ENCODE measurements around the gene TNFAIP8. TPM values are rescaled to one million over a fixed set of nuclear protein-coding genes. Genes with fewer than 3 reads are reported as not detected.
A peak's percentile ranks its signal among the peaks of the same experiment; 100 is the strongest.

The TNFAIP8 gene
- total and polyA plus RNA-seq, 2 donors (not counting 1 experiment from before 2014, with no cell fraction given) = 36.7 to 37.7 TPM

DNA sequence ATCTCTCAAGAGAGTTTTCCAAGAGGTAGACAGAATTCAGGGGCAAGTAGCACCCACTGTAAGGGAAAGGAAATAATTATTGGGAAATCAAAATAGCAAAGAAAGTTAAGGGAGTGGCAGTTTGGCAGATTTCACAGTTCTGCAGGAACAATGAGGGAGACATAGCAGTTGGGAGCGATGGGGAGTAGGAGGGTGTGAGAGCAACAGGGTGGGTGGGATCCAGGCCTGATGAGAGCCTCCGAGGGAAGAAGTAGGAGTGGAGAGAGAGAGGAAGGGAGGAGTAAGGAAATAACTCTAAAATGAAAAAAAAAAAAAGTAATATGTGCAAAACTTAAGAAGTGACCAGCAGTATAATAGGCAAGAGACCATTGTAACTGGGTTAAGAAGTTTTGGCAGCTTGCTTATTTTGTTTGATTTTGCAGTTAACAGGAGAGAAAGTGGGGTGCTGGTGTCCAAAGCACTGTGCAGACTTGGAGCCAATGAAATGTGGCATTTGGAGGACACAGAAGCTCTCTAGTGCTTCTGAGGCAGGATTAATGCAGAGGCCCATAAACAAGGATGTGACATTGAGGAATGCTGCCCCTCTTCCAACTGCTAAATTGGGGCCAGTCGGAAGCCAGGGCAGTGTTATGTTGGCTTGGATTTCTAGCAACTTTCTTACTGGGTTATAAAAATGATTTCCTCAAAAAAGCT lies 10.2 kb downstream of the TNFAIP8 start:
- no peak overlapping the region for H3K27ac ChIP-seq (ENCODE audit: insufficient read depth, low read length)
- H3K4me3 ChIP-seq (replicated peaks in 1 of 4; ENCODE audit: control extremely low read depth in 1 of 4, insufficient read depth in 1 of 4, low read depth in 3 of 4, low read length in 4 of 4) = no peak overlapping the region
- no peaks in the 10 kb centered on the region for H3K9me3 ChIP-seq (ENCODE audit: control insufficient read depth, insufficient read depth, low read depth, low read length)
- no peaks in the 10 kb centered on the region for H3K79me2 ChIP-seq (ENCODE audit: control insufficient read depth, insufficient read depth, low read length)
- no peak overlapping the region for H3K4me2 ChIP-seq (ENCODE audit: extremely low read depth, insufficient read depth, low read length)
- TF ChIP-seq, protein P1, sequence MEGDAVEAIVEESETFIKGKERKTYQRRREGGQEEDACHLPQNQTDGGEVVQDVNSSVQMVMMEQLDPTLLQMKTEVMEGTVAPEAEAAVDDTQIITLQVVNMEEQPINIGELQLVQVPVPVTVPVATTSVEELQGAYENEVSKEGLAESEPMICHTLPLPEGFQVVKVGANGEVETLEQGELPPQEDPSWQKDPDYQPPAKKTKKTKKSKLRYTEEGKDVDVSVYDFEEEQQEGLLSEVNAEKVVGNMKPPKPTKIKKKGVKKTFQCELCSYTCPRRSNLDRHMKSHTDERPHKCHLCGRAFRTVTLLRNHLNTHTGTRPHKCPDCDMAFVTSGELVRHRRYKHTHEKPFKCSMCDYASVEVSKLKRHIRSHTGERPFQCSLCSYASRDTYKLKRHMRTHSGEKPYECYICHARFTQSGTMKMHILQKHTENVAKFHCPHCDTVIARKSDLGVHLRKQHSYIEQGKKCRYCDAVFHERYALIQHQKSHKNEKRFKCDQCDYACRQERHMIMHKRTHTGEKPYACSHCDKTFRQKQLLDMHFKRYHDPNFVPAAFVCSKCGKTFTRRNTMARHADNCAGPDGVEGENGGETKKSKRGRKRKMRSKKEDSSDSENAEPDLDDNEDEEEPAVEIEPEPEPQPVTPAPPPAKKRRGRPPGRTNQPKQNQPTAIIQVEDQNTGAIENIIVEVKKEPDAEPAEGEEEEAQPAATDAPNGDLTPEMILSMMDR (conservative IDR thresholded peaks at IDR 0.05 in 1 of 2, IDR thresholded peaks at IDR 0.05 in 1 of 2; ENCODE audit: low read depth in 1 of 2, low read length in 2 of 2) = no peak
- TF ChIP-seq EZH2 (IDR thresholded peaks at IDR 0.05; ENCODE audit: low read length, missing control alignments) = no peak
- H2AFZ ChIP-seq (ENCODE audit: low read length) = no peak overlapping the region
- no peak overlapping the region for H3K9ac ChIP-seq (ENCODE audit: insufficient read depth, low read length)
- no peaks in the 10 kb centered on the region for H4K20me1 ChIP-seq (ENCODE audit: control insufficient read depth, extremely low read depth, insufficient read depth, low read length)
- H3K4me1 ChIP-seq (ENCODE audit: control insufficient read depth, extremely low read depth, insufficient read depth, low read length) = peaks cover 2% of the 10 kb centered on the region
- no peaks in the 10 kb centered on the region for H3K27me3 ChIP-seq (ENCODE audit: control insufficient read depth, insufficient read depth, low read length)
- DNase-seq (ENCODE audit: low read depth in 2 of 2) = no peak
- H3K36me3 ChIP-seq (ENCODE audit: control insufficient read depth, insufficient read depth, low read length) = no peaks in the 10 kb centered on the region

DNA sequence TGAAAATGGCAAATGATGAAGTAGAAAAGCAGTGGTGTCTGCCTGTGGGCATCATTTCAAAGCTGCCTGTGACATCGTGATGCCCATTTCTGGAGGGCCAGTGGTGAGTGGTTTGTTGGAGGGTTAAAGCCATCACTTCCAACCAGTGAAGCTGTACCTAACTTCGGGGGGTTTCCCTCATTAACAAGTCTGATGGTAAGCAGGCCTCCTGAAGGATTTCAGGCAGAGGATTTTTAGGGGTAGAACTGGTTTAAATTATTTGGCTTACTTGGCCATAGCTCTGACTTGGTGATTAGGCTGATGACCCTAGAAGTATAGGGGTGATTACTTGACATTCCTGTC lies 10.7 kb downstream of the TNFAIP8 start:
- H4K20me1 ChIP-seq (ENCODE audit: control insufficient read depth, extremely low read depth, insufficient read depth, low read length) = no peaks in the 10 kb centered on the region
- no peaks in the 10 kb centered on the region for H3K79me2 ChIP-seq (ENCODE audit: control insufficient read depth, insufficient read depth, low read length)
- no peak overlapping the region for H3K27ac ChIP-seq (ENCODE audit: insufficient read depth, low read length)

DNA sequence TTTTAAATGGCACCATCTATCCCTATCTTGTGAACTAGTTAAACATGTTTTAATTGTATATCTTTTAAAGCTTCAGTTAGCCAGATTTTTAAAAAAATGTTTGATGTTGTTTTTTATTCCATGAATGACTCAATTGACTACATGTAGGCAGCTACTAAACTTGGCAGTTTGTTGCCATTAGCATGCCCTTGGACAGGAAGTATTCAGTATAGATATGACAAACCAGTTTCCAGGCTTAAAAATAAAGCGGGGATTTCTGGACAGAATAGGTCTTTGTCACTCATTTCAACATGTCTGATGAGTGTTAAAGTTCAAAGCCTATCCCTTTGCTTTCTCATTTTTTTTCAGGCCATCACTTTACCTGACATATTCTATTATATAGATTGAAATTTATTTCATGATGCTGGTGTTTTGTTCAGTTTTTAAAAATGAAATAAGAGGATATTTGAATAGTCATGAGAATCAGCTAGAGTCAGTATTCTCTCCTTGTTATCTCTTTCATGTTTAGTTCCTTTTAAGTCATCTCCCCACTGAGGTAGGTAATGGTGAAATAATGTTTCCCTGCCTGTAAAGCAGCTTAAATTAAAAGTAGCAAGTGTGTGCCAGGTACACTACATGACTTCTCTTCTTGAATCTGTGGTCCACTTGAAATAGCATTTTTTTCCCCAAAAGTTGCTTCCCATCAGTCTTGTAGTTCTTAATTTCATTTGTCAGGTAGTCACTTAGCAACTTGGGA lies 11.9 kb downstream of the TNFAIP8 start:
- no peaks in the 10 kb centered on the region for H3K79me2 ChIP-seq (ENCODE audit: control insufficient read depth, insufficient read depth, low read length)

More for the DNA sequence above, 10.7 kb downstream of the TNFAIP8 start:
- no peak overlapping the region for H2AFZ ChIP-seq (ENCODE audit: low read length)
- no peaks in the 10 kb centered on the region for H3K27me3 ChIP-seq (ENCODE audit: control insufficient read depth, insufficient read depth, low read length)
- no peaks in the 10 kb centered on the region for H3K4me1 ChIP-seq (ENCODE audit: control insufficient read depth, extremely low read depth, insufficient read depth, low read length)
- H3K9ac ChIP-seq (ENCODE audit: insufficient read depth, low read length) = no peak overlapping the region
- TF ChIP-seq EZH2 (IDR thresholded peaks at IDR 0.05; ENCODE audit: low read length, missing control alignments) = no peak
- TF ChIP-seq, protein P1 (conservative IDR thresholded peaks at IDR 0.05 in 1 of 2, IDR thresholded peaks at IDR 0.05 in 1 of 2; ENCODE audit: low read depth in 1 of 2, low read length in 2 of 2) = no peak
- no peaks in the 10 kb centered on the region for H3K9me3 ChIP-seq (ENCODE audit: control insufficient read depth, insufficient read depth, low read depth, low read length)
- H3K36me3 ChIP-seq (ENCODE audit: control insufficient read depth, insufficient read depth, low read length) = no peaks in the 10 kb centered on the region
- H3K4me3 ChIP-seq (replicated peaks in 1 of 4; ENCODE audit: control extremely low read depth in 1 of 4, insufficient read depth in 1 of 4, low read depth in 3 of 4, low read length in 4 of 4) = no peak overlapping the region
- DNase-seq (ENCODE audit: low read depth in 2 of 2) = no peak
- H3K4me2 ChIP-seq (ENCODE audit: extremely low read depth, insufficient read depth, low read length) = no peak overlapping the region

More for the DNA sequence above, 11.9 kb downstream of the TNFAIP8 start:
- Histone ChIP-seq H3K9ac (ENCODE audit: insufficient read depth, low read length) (no peak overlapping the region), H3K27ac (ENCODE audit: insufficient read depth, low read length) (no peak overlapping the region), H3K4me3 (replicated peaks in 1 of 4; ENCODE audit: control extremely low read depth in 1 of 4, insufficient read depth in 1 of 4, low read depth in 3 of 4, low read length in 4 of 4) (no peak overlapping the region), H2AFZ (ENCODE audit: low read length) (no peak overlapping the region), H3K9me3 (ENCODE audit: control insufficient read depth, insufficient read depth, low read depth, low read length) (no peaks in the 10 kb centered on the region), H3K36me3 (ENCODE audit: control insufficient read depth, insufficient read depth, low read length) (no peaks in the 10 kb centered on the region), H3K27me3 (ENCODE audit: control insufficient read depth, insufficient read depth, low read length) (no peaks in the 10 kb centered on the region), H3K4me2 (ENCODE audit: extremely low read depth, insufficient read depth, low read length) (no peak overlapping the region), H3K4me1 (ENCODE audit: control insufficient read depth, extremely low read depth, insufficient read depth, low read length) (no peaks in the 10 kb centered on the region), H4K20me1 (ENCODE audit: control insufficient read depth, extremely low read depth, insufficient read depth, low read length) (no peaks in the 10 kb centered on the region)
- DNase-seq (ENCODE audit: low read depth in 2 of 2) = peak; percentile 31 to 64
- TF ChIP-seq EZH2 (IDR thresholded peaks at IDR 0.05; ENCODE audit: low read length, missing control alignments) = no peak
- TF ChIP-seq, protein P1 (conservative IDR thresholded peaks at IDR 0.05 in 1 of 2, IDR thresholded peaks at IDR 0.05 in 1 of 2; ENCODE audit: low read depth in 1 of 2, low read length in 2 of 2) = no peak
